Midbrain (tissue), 1 donor: ENCODE measurements around the gene PTCSC3.

Experiments
- DNase-seq: peaks from one replicate; lab custom pipeline; 2025; lab: John Stamatoyannopoulos, UW

Gene PTCSC3

GRCh38 chr14:36176524-36176923 is at the start of gene PTCSC3:
Gene PTCSC3 (minus strand): TSS chr14:36176722.
- no peak for DNase-seq

GRCh38 chr14:36226164-36226563 is 49.6 kb upstream of the PTCSC3 start:
- no peak for DNase-seq

GRCh38 chr14:36224176-36224575 is 47.7 kb upstream of the PTCSC3 start:
- DNase-seq, result no peak

GRCh38 chr14:36223558-36223957 is 47.0 kb upstream of the PTCSC3 start:
- no peak for DNase-seq

GRCh38 chr14:36222952-36223468 is 46.5 kb upstream of the PTCSC3 start:
- no peak for DNase-seq

GRCh38 chr14:36222337-36222736 is 45.8 kb upstream of the PTCSC3 start:
- no peak for DNase-seq

- DNase-seq, result peak; percentile 58
Measured at GRCh38 chr14:36221112-36221511, 44.6 kb upstream of the PTCSC3 start.

GRCh38 chr14:36217732-36218131 is 41.2 kb upstream of the PTCSC3 start:
- DNase-seq, result no peak

GRCh38 chr14:36217027-36217426 is 40.5 kb upstream of the PTCSC3 start:
- no peak for DNase-seq

- no peak for DNase-seq
Measured at GRCh38 chr14:36215217-36215598, 38.7 kb upstream of the PTCSC3 start.

GRCh38 chr14:36214476-36215216 is 38.1 kb upstream of the PTCSC3 start:
- DNase-seq, result no peak

- DNase-seq, result no peak
Measured at GRCh38 chr14:36212987-36213386, 36.5 kb upstream of the PTCSC3 start.

GRCh38 chr14:36212577-36212976 is 36.1 kb upstream of the PTCSC3 start:
- no peak for DNase-seq

- no peak for DNase-seq
Measured at GRCh38 chr14:36208690-36209278, 32.3 kb upstream of the PTCSC3 start.

- DNase-seq, result no peak
Measured at GRCh38 chr14:36207500-36207899, 31.0 kb upstream of the PTCSC3 start.

- DNase-seq, result no peak
Measured at GRCh38 chr14:36204461-36205073, 28.0 kb upstream of the PTCSC3 start.

GRCh38 chr14:36198378-36198777 is 21.9 kb upstream of the PTCSC3 start:
- no peak for DNase-seq

GRCh38 chr14:36194663-36195062 is 18.1 kb upstream of the PTCSC3 start:
- no peak for DNase-seq

GRCh38 chr14:36192530-36192929 is 16.0 kb upstream of the PTCSC3 start:
- no peak for DNase-seq

- no peak for DNase-seq
Measured at GRCh38 chr14:36183402-36183801, 6.9 kb upstream of the PTCSC3 start.

GRCh38 chr14:36181417-36181816 is 4.9 kb upstream of the PTCSC3 start:
- DNase-seq, result no peak

- DNase-seq, result no peak
Measured at GRCh38 chr14:36177489-36177888, 967 bp upstream of the PTCSC3 start.

- DNase-seq, result no peak
Measured at GRCh38 chr14:36174767-36175424, 1.6 kb downstream of the PTCSC3 start.
